ENCODE measurements around the gene HLA-DOA.

HLA-DOA gene

DNA sequence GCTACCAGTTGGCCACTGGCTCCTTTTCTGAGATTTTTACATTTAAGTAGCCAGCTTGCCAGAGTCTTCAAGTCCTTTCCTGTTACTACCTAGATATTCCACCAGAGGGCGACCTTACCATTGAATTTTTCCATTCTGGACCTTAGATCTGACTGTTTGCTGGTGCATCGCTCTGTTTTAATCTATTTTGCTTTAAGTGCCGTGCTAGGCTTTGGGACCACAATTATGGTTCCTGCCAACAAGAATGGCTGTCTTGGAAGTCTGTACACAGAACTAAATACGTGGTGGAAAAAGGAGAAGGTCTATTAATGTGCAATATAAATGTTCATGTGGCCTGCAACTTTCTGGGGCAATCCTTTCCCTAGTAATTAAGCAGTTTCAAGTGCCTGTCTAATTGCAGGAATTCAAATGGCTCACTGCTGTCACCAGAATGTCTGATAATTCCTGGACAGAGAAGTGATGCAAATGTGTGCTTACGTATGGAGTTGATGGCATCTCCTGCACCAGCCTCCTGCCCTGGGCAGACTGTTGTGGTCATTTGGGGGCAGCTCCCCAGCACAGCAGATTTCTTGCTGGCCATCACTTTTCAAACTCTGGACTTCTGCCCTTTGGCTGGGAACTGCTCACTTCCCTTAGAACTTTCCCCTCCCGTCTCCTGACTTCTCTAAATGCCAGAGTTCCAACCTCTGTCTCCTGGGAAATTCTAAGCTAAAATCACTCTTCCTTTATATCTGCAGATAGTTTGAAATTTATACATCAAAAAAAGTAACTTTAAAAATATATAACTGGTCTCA, 5.6 kb upstream of the HLA-DOA start:
- TF ChIP-seq, protein P1, sequence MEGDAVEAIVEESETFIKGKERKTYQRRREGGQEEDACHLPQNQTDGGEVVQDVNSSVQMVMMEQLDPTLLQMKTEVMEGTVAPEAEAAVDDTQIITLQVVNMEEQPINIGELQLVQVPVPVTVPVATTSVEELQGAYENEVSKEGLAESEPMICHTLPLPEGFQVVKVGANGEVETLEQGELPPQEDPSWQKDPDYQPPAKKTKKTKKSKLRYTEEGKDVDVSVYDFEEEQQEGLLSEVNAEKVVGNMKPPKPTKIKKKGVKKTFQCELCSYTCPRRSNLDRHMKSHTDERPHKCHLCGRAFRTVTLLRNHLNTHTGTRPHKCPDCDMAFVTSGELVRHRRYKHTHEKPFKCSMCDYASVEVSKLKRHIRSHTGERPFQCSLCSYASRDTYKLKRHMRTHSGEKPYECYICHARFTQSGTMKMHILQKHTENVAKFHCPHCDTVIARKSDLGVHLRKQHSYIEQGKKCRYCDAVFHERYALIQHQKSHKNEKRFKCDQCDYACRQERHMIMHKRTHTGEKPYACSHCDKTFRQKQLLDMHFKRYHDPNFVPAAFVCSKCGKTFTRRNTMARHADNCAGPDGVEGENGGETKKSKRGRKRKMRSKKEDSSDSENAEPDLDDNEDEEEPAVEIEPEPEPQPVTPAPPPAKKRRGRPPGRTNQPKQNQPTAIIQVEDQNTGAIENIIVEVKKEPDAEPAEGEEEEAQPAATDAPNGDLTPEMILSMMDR (IDR thresholded peaks at IDR 0.05) = peak; percentile 52

DNA sequence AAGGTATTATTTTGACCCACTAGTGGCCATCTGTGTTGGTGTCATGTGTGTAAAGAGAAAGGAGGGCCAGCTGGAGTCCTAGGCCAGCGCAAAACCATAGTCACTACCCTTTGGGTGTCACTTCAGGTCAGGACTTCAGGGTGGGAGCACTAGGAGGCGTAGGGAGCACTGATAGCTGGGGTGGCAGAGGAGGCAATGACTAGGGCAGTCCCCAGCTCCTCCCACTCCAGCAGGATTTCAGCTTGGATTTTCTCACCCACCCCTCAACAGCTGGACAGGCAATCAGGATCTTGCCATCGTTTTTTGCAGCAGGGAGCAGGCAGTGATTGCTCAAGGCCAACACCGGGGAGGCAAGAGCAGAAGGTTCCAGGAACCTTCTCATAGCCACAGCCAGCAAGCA, 4.2 kb upstream of the HLA-DOA start:
- TF ChIP-seq, protein P1 (IDR thresholded peaks at IDR 0.05) = no peak

DNA sequence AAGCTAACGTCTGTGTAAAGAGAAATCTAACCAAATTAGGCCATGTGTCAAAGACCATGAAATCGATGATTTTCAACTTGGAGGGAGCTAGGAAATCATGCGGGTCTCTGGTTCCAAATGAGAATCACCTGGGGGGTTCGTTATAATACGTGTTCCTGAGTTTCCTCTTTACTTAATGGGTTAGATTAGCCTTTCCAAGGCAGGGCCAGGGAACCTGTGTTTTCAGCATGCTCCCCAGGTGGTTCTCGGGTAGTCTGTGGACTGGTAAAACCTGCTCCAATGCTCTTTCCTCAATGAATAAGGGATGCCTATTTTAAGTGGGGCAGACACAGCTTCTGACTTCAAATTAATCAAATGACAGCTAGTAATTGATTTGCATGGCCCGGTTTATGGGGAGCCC, 965 bp upstream of the HLA-DOA start:
- TF ChIP-seq, protein P1 (IDR thresholded peaks at IDR 0.05) = no peak

DNA sequence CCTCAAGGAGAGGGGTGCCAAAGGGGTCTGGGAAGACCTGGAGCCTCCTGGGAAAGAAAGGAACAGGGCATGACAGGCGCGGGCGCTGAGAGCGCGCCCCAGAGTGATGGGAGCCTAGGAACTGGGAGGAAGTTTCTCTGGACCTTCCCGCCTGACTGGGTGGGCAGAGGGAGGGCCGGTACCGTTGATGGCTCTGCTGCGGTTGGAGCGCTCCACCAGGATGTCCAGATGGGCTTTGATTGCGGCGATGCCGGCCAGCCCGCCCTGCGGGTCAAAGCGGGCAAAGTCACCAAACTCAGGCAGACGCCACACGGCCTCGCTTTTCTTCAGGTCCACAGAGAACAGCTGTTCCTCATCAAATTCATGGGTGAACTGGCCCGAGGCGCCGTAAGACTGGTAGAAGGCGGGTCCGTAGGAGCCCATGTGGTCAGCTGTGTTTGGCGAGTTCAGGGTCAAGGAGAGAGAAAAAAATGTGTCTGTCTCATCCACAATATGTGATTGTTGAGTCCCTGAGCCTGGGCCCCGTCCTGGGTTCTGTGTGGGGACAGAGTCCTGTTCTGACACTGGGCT, 1.5 kb downstream of the HLA-DOA start:
- TF ChIP-seq, protein P1 (IDR thresholded peaks at IDR 0.05) = no peak

DNA sequence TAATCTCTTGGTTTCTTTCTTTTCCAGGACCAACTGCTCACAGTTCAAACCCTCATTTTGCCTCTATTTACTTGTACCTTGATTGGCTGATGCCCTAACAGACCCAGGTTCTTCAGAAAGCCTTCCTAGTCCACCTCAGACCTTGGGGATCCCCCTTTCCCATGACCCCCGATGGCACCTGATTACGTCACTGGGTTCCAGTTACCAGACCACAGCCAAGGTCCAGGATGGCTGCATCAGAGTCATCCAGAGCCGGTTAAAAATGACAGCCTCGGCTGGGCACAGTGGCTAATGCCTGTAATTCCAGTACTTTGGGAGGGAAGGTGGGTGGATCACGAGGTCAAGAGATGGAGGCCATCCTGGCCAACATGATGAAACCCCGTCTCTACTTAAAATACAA, 4.5 kb downstream of the HLA-DOA start:
- TF ChIP-seq, protein P1 (IDR thresholded peaks at IDR 0.05) = no peak

DNA sequence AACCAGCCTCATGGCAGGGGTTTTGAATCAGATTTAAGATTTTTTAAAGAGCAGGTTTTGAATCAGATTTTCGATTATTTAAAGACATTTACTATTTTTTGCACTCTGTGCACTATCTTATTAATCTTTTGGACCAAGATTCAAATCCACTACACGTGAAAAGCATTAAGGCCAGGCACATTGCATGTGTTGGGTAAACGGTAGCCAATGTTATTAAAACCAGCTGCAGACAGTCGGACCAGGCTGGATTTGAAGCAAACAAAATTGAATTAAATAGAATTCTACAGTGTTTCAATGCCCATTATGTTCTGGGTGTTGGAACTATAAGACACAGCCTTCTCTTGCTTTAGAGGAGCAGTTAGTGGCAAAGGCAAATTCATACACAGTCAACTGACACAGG, 7.7 kb downstream of the HLA-DOA start:
- TF ChIP-seq, protein P1 (IDR thresholded peaks at IDR 0.05) = no peak

DNA sequence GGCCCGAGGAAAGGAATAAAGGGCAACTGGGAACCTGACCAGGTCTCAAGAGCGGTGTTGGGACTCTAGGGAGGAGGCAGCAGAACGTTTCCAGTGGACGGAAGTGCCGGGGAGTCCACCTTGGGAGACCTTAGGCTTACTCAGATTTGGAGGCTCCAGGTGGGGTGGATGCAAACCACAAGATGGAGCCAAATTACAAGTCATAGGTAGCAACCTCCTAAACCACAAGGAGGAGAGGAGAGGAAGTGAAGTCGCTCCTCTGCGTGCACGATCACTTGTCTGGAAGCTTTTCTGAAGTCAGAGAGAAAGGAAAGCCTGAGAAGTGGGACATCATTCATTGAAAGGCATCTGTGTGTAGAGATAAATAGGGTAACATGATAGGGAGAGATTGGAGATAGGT, 9.3 kb downstream of the HLA-DOA start:
- TF ChIP-seq, protein P1 (IDR thresholded peaks at IDR 0.05) = peak; percentile 37; the same call in 1 of the 2 replicates
